ENCODE data around the gene STUM. TPM values are rescaled to one million over a fixed set of nuclear protein-coding genes. Genes with fewer than 3 reads are reported as not detected.

STUM gene
- total RNA-seq, 6 donors from 2014 or later = under 0.01 to 0.98 (median 0.20) TPM; not detected in 1

DNA sequence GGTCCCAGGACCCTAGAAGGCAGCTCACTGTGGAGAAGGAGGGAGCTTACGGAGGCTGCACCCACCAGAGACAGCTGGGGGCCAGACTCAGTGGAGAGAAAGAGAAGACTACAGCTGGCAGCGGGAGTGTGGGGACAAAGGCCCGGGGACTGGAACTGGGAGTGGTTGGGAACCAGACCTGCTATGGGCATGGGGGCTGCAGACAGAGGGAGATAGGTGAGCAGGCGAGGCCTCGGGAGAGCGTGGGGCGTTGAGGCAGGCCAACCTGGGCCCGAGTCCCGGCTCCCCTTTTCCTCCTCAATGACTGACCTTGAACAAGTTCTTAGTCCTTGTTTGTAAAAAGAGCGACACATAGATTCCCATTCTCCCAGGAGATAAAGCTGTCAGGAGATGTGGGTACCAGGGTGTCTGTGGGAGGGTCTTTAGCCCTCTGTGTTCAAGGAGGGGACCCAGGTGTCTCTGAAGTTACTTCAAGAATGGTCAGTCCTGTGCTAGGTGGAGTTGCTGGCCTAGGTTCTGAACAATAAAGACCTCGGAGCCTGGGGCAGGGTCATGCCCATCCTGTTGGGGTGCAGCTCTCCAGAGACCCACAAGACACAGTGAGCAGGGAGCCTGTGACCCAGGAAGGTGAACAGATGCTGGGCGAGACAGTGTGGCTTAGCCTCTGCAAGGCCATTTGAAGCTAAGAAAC lies 102.6 kb downstream of the STUM start:
- WGBS, 2 donors = 93 to 95% methylated on average over 12 of the region's 12 CpGs
- H3K9me3 ChIP-seq = no peaks in the 10 kb centered on the region
- DNase-seq (no peak), ATAC-seq (ENCODE audit: low FRiP score in 2 of 2) (no peak)
- TF ChIP-seq, protein P1, sequence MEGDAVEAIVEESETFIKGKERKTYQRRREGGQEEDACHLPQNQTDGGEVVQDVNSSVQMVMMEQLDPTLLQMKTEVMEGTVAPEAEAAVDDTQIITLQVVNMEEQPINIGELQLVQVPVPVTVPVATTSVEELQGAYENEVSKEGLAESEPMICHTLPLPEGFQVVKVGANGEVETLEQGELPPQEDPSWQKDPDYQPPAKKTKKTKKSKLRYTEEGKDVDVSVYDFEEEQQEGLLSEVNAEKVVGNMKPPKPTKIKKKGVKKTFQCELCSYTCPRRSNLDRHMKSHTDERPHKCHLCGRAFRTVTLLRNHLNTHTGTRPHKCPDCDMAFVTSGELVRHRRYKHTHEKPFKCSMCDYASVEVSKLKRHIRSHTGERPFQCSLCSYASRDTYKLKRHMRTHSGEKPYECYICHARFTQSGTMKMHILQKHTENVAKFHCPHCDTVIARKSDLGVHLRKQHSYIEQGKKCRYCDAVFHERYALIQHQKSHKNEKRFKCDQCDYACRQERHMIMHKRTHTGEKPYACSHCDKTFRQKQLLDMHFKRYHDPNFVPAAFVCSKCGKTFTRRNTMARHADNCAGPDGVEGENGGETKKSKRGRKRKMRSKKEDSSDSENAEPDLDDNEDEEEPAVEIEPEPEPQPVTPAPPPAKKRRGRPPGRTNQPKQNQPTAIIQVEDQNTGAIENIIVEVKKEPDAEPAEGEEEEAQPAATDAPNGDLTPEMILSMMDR (IDR thresholded peaks at IDR 0.05) = no peak
- no peak for TF ChIP-seq POLR2AphosphoS5 (IDR thresholded peaks at IDR 0.05)
- TF ChIP-seq POLR2A (IDR thresholded peaks at IDR 0.05) = no peak
- TF ChIP-seq EP300 (IDR thresholded peaks at IDR 0.05) = no peak
- H3K36me3 ChIP-seq = peaks cover 8 to 26% (median 23%) of the 10 kb centered on the region in 4 donors
- H3K4me1 ChIP-seq = peaks cover 38 to 45% (median 42%) of the 10 kb centered on the region in 4 donors
- H3K27me3 ChIP-seq = no peaks in the 10 kb centered on the region
- no peak overlapping the region for H3K4me3 ChIP-seq
- peak overlapping the region in 2 of 4 donors; percentile 26 to 48 for H3K27ac ChIP-seq

DNA sequence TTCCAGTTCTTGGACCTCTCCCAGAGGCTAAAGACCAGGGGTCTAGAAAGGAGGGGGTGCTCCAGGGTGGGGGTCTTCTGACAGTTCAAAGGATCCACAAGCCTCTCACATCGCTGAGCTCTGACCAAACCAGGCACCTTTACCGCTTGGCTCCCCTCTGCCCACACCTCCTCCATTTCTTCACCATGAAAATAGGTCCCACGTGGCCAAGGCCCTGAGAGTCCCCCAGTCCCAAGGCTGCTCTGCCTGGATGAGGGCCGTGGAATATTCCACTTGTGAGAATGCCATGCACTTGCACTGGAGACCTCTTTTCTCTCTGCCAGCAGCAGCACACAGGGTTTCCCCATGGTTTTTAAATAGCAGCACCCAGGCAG lies 103.2 kb downstream of the STUM start:
- no peaks in the 10 kb centered on the region for H3K9me3 ChIP-seq
- no peak for DNase-seq

DNA sequence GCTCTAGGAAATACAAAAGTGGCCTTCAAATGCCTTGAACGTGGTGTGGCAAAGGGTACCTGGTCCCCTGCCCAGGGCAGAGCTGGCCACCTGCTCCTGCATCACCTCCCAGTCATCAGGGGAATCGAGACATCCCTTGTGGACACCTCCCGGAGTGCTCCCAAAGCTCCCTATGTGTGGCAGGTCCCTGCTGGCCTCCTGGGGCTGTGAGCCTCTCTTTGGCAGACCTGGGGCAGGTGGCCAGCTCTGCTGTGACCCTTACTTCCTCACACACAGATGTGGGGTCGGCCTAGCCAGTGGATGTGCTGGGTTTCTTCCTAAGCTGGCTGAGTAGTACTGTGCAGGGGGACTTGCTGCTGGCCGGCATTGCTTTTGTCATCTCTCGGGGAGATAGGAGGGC lies 104.0 kb downstream of the STUM start:
- Histone ChIP-seq H3K4me1 (peaks cover 48 to 59% (median 52%) of the 10 kb centered on the region in 4 donors), H3K36me3 (peaks cover 0 to 12% (median 9%) of the 10 kb centered on the region in 4 donors), H3K9me3 (no peaks in the 10 kb centered on the region), H3K4me3 (no peak overlapping the region), H3K27ac (peak overlapping the region in 1 of 4 donors; percentile 81), H3K27me3 (no peaks in the 10 kb centered on the region)
- TF ChIP-seq POLR2A (IDR thresholded peaks at IDR 0.05) = no peak
- TF ChIP-seq EP300 (IDR thresholded peaks at IDR 0.05) = no peak
- TF ChIP-seq POLR2AphosphoS5 (IDR thresholded peaks at IDR 0.05) = no peak
- TF ChIP-seq, protein P1 (IDR thresholded peaks at IDR 0.05) = no peak
- DNase-seq (no peak), ATAC-seq (ENCODE audit: low FRiP score in 2 of 2) (no peak)
- 97% methylated on average over 6 of the region's 6 CpGs; no CpG with 5 or more reads in 1 of the 2 donors for WGBS, 2 donors

More for the DNA sequence above, 103.2 kb downstream of the STUM start:
- H3K4me3 ChIP-seq = no peak overlapping the region
- TF ChIP-seq POLR2A (IDR thresholded peaks at IDR 0.05) = no peak
- no peak for TF ChIP-seq POLR2AphosphoS5 (IDR thresholded peaks at IDR 0.05)
- TF ChIP-seq, protein P1 (IDR thresholded peaks at IDR 0.05) = no peak
- no peak for TF ChIP-seq EP300 (IDR thresholded peaks at IDR 0.05)
- peaks cover 7 to 21% (median 17%) of the 10 kb centered on the region in 4 donors for H3K36me3 ChIP-seq
- 83 to 95% methylated on average over 4 of the region's 4 CpGs for WGBS, 2 donors
- ATAC-seq (ENCODE audit: low FRiP score in 2 of 2) = no peak
- no peak overlapping the region for H3K27ac ChIP-seq
- no peaks in the 10 kb centered on the region for H3K27me3 ChIP-seq
- peaks cover 44 to 50% (median 47%) of the 10 kb centered on the region in 4 donors for H3K4me1 ChIP-seq

DNA sequence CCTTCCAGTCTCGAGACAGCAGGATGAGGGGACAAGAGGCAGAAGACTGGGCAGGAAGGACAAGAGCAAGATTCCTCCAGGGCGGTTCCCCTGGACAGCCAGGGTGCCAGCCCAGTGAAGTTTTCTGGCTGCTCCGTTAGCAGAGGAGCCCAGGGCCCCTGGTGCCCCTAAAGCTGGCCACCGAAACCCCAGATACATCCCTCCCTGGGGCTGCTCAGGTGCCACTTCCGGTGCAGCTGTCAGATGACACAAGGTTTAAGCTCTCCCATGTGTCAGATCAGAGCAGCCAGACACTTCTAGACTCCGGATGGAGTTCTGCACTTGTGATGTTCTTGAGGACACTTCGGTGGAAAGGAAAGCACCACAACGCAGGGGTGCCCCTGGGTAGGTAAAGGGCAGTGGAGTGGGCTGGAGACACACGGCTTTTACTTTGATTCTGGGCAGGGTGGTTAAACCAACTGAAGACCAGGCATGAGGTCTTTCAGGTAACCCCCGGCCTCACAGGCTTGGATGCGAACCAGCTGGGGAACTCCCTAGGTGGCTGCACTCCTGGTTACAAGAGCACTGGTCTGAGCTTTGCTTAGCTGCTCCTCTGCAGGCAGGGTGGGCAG lies 104.9 kb downstream of the STUM start:
- ATAC-seq (ENCODE audit: low FRiP score in 2 of 2) = no peak
- H3K27ac ChIP-seq = peak overlapping the region in 2 of 4 donors; percentile 71 to 81

More for the DNA sequence above, 104.9 kb downstream of the STUM start:
- peak in 1 of 2 donors; percentile 44 for TF ChIP-seq POLR2AphosphoS5 (IDR thresholded peaks at IDR 0.05)
- TF ChIP-seq, protein P1 (IDR thresholded peaks at IDR 0.05) = no peak
- no peaks in the 10 kb centered on the region for H3K27me3 ChIP-seq
- WGBS, 2 donors = 55 to 78% methylated on average over 8 to 11 of the region's 11 CpGs
- peaks cover 48 to 66% (median 58%) of the 10 kb centered on the region in 4 donors for H3K4me1 ChIP-seq
- DNase-seq = peak in 1 of 2 donors; percentile 46
- H3K9me3 ChIP-seq = no peaks in the 10 kb centered on the region
- no peak overlapping the region for H3K4me3 ChIP-seq
- peaks cover 0 to 4% (median under 1%) of the 10 kb centered on the region in 4 donors for H3K36me3 ChIP-seq

Measured in upper lobe of left lung (tissue), 6 donors.